ENCODE data around the gene BPNT1.

- TF ChIP-seq CTCF (IDR thresholded peaks at IDR 0.05) (no peak), POLR2A (IDR thresholded peaks at IDR 0.05) (no peak)
Observed at GRCh38 chr1:220123066-220123465, 33.5 kb upstream of the BPNT1 start.

All from body of pancreas (tissue), 4 donors.